GM12872 (cell line): ENCODE data around the gene C18orf63.

Experiments
- TF ChIP-seq, protein P1 (sequence below): IDR thresholded peaks from 3 replicates; pipeline ENCODE4 v1.5.1; 2011; ENCODE audit warnings: low read depth, mild to moderate bottlenecking, low read length, moderate library complexity; ENCODE audit not compliant: insufficient read depth

Gene C18orf63

GRCh38 chr18:74336656-74337055 lies 21.0 kb downstream of the C18orf63 start:
- TF ChIP-seq, protein P1, sequence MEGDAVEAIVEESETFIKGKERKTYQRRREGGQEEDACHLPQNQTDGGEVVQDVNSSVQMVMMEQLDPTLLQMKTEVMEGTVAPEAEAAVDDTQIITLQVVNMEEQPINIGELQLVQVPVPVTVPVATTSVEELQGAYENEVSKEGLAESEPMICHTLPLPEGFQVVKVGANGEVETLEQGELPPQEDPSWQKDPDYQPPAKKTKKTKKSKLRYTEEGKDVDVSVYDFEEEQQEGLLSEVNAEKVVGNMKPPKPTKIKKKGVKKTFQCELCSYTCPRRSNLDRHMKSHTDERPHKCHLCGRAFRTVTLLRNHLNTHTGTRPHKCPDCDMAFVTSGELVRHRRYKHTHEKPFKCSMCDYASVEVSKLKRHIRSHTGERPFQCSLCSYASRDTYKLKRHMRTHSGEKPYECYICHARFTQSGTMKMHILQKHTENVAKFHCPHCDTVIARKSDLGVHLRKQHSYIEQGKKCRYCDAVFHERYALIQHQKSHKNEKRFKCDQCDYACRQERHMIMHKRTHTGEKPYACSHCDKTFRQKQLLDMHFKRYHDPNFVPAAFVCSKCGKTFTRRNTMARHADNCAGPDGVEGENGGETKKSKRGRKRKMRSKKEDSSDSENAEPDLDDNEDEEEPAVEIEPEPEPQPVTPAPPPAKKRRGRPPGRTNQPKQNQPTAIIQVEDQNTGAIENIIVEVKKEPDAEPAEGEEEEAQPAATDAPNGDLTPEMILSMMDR: no peak

- TF ChIP-seq, protein P1: no peak
Observed at GRCh38 chr18:74337155-74337911, 21.7 kb downstream of the C18orf63 start.

DNA sequence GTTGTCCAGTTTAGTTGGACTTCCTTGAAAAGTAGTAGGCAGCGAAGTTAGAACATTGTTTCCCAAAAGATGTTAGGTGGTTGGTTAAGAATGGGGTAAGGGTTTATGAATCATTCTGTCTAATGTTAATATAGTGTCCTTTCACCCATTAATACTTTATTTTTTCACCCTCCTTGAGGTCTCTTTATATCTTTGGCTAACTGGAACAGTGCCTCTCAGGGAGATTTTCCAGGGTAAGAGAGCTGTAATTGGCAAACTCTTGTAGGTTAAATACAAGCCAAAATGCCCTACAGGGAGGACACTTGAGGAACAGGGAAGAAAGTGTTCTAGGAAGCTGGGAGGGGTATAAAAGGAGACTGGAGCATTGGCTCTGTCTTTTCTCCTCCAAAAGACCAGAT lies 22.3 kb downstream of the C18orf63 start:
- TF ChIP-seq, protein P1: no peak

- TF ChIP-seq, protein P1: peak; percentile 42; the same call in 1 of the 3 replicates
Observed at GRCh38 chr18:74342416-74343043, 26.9 kb downstream of the C18orf63 start.

DNA sequence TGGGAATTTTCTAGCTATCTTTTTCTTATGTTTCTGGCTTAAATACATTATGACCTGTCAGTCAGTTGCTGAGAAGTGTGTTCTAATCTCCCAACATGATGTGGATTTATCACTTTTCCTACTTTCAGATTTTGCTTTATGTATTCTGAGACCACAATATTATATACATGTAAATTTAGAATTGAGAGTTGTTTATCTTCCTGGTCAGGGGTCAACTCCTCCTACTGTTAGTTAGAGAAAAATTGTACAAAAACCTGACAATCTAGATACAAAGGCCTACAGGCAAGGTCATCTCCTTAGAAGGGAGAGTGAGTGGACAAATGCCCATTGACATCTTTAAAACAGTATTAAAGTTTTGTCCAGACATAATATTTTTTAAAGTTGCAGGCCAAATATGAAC lies 30.6 kb downstream of the C18orf63 start:
- TF ChIP-seq, protein P1: no peak

GRCh38 chr18:74348581-74348980 lies 32.9 kb downstream of the C18orf63 start:
- TF ChIP-seq, protein P1: no peak

DNA sequence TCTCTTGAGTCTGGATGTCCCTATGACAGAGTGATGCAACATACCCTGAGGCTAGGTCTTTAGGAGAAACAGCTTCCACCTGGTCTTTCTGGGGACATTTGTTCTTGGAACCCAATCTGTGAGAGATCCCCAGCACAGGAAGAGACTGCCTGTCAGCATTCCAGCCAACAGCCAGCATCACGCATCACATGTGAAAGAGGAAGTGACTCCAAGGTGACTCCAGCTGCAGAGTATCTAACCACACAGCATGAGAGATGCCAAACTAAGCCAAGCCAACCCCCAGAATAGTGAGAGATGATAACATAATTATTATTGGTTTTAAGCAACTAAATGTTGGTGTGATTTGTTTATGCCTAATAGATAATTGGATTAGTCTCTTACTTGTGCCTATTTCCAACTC lies 35.7 kb downstream of the C18orf63 start:
- TF ChIP-seq, protein P1: no peak
